OCI-LY1 (cell line): ENCODE data around the gene SEPTIN10.

Experiments used
- H2AFZ ChIP-seq: fragments of 200-600 bp; sonication (generic), shearing (Covaris generic); 2 replicates; pipeline ENCODE4 v1.6.0; 2014; ENCODE audit warnings: antibody characterized with exemption, mild to moderate bottlenecking, low read length
- H3F3A ChIP-seq: fragments of 200-600 bp; sonication (generic), shearing (Covaris generic); 2 replicates; pipeline ENCODE4 v1.6.0; 2014; ENCODE audit warnings: mild to moderate bottlenecking, antibody characterized with exemption, low read length, moderate library complexity; ENCODE audit not compliant: insufficient read depth
- H3K27ac ChIP-seq: fragments of 200-600 bp; sonication (generic); 2 replicates; pipeline ENCODE4 v1.5.1; 2014; ENCODE audit warnings: low read length, mixed run types, mild to moderate bottlenecking, low read depth; ENCODE audit not compliant: poor library complexity, severe bottlenecking
- H3K27me3 ChIP-seq: fragments of 200-600 bp; sonication (generic); 2 replicates; pipeline ENCODE4 v1.6.0; 2014; ENCODE audit warnings: antibody characterized with exemption, mild to moderate bottlenecking, low read length, moderate library complexity; ENCODE audit not compliant: insufficient read depth
- H3K36me3 ChIP-seq: fragments of 200-600 bp; sonication (generic); 2 replicates; pipeline ENCODE4 v1.6.1; 2014; ENCODE audit warnings: mild to moderate bottlenecking, antibody characterized with exemption, low read length, moderate library complexity, mixed read lengths; ENCODE audit not compliant: insufficient read depth
- H3K4me1 ChIP-seq: fragments of 200-600 bp; sonication (generic); 2 replicates; pipeline ENCODE4 v1.5.1; 2014; ENCODE audit warnings: mild to moderate bottlenecking, low read length, moderate library complexity; ENCODE audit not compliant: insufficient read depth, severe bottlenecking
- H3K4me2 ChIP-seq: fragments of 200-600 bp; sonication (generic), shearing (Covaris generic); 2 replicates; pipeline ENCODE4 v1.6.1; 2014; ENCODE audit warnings: low read length
- H3K4me3 ChIP-seq: fragments of 200-600 bp; sonication (generic); 2 replicates; pipeline ENCODE4 v1.5.1; 2014; ENCODE audit warnings: low read length, low read depth, mild to moderate bottlenecking, mixed read lengths; ENCODE audit not compliant: poor library complexity, severe bottlenecking
- H3K79me2 ChIP-seq: fragments of 200-600 bp; shearing (Covaris generic); 2 replicates; pipeline ENCODE4 v1.6.1; 2016; ENCODE audit warnings: mixed run types, low read length, mixed read lengths; ENCODE audit not compliant: insufficient read depth
- H3K9ac ChIP-seq: fragments of 200-600 bp; sonication (generic), shearing (Covaris generic); 2 replicates; pipeline ENCODE4 v1.6.1; 2014; ENCODE audit warnings: mild to moderate bottlenecking, low read length, mixed read lengths
- H3K9me2 ChIP-seq: fragments of 200-600 bp; sonication (generic), shearing (Covaris generic); 2 replicates; pipeline ENCODE4 v1.6.1; 2014; ENCODE audit warnings: low read depth, mild to moderate bottlenecking, low read length, mixed read lengths
- H3K9me3 ChIP-seq: fragments of 200-600 bp; shearing (Covaris generic); 2 replicates; pipeline ENCODE4 v1.6.1; 2014; ENCODE audit warnings: low read length, mixed read lengths
- H4K20me1 ChIP-seq: fragments of 200-600 bp; sonication (generic), shearing (Covaris generic); 2 replicates; pipeline ENCODE4 v1.6.0; 2016; ENCODE audit warnings: mild to moderate bottlenecking, low read length; ENCODE audit not compliant: insufficient read depth
- EZH2 ChIP-seq: fragments of 200-600 bp; sonication (generic), shearing (Covaris generic); IDR thresholded peaks from 2 replicates; pipeline ENCODE4 v1.8.0; 2017; ENCODE audit warnings: borderline replicate concordance, mixed run types, mild to moderate bottlenecking, antibody characterized with exemption, low read length, moderate library complexity, mixed read lengths
- TF ChIP-seq, protein P1 (sequence below): fragments of 200-600 bp; sonication (generic), shearing (Covaris generic); IDR thresholded peaks from 2 replicates; pipeline ENCODE4 v1.5.1; 2017; ENCODE audit warnings: mild to moderate bottlenecking, antibody characterized with exemption, low read length, moderate library complexity, mixed read lengths

SEPTIN10 gene

DNA sequence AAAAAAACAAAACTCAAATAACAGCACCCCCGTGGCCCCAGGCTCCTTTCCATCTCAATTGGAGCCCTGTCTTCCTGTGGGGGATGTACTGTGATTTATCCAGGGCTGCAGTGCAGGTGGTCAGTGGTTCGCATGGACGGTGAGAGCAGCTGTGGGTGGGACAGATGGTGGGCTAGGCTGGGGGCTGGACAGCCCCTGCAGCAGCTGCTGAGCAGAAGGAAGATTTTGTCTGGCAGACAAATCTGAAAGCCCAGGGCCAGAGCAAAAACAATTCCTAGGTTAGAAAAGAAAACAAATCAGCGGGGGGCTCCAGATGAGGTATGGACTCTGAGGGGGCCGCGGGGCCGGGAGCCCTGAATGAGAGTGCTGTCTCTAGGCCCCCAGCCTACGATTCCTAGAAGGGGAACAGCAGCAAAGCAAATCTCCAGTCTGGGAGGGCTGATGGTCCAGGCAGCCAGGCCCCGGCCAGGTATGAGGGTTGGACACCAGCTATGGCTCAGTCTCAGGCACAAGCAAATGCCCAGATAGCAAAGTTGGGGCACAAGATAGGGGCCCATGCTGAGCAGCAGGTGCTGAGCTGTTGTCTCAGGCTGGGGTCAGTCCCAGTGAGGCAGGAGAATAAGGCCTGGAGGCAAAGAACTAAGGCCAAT lies 45.8 kb upstream of the SEPTIN10 start:
- Histone ChIP-seq H3K4me1 (no peaks in the 10 kb centered on the region), H3K36me3 (no peaks in the 10 kb centered on the region), H3K4me3 (no peak overlapping the region), H2AFZ (no peak overlapping the region), H3K27me3 (no peaks in the 10 kb centered on the region), H3K4me2 (no peak overlapping the region), H3K79me2 (no peaks in the 10 kb centered on the region), H4K20me1 (no peaks in the 10 kb centered on the region), H3F3A (no peaks in the 10 kb centered on the region), H3K9me3 (no peaks in the 10 kb centered on the region), H3K9ac (no peak overlapping the region), H3K27ac (no peak overlapping the region), H3K9me2 (no peaks in the 10 kb centered on the region)
- TF ChIP-seq EZH2: no peak
- TF ChIP-seq, protein P1, sequence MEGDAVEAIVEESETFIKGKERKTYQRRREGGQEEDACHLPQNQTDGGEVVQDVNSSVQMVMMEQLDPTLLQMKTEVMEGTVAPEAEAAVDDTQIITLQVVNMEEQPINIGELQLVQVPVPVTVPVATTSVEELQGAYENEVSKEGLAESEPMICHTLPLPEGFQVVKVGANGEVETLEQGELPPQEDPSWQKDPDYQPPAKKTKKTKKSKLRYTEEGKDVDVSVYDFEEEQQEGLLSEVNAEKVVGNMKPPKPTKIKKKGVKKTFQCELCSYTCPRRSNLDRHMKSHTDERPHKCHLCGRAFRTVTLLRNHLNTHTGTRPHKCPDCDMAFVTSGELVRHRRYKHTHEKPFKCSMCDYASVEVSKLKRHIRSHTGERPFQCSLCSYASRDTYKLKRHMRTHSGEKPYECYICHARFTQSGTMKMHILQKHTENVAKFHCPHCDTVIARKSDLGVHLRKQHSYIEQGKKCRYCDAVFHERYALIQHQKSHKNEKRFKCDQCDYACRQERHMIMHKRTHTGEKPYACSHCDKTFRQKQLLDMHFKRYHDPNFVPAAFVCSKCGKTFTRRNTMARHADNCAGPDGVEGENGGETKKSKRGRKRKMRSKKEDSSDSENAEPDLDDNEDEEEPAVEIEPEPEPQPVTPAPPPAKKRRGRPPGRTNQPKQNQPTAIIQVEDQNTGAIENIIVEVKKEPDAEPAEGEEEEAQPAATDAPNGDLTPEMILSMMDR: no peak

DNA sequence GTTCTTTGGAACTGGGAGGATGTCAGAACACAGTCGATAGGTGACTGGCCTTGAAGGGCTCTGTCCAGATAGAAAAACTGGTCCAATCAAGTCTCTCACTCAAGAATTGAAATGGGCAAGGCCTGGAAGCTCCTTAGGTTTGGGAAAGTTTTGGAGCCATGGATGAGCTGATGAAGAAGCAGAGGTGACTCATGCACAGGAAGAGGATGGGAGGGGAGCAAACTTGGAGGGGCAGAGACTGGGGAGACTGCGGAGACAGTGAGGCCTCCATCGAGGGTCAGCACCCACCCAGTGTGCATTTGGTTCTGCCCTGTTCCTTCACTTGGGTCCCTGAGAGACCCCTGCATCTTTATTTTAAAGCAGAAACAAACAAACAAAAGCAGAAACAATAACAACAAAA lies 41.5 kb upstream of the SEPTIN10 start:
- Histone ChIP-seq H3K79me2 (no peaks in the 10 kb centered on the region), H3K9me3 (no peaks in the 10 kb centered on the region), H3K9ac (no peak overlapping the region), H2AFZ (no peak overlapping the region), H3K27me3 (no peaks in the 10 kb centered on the region), H4K20me1 (no peaks in the 10 kb centered on the region), H3K4me2 (no peak overlapping the region), H3K27ac (no peak overlapping the region), H3K36me3 (no peaks in the 10 kb centered on the region), H3F3A (no peaks in the 10 kb centered on the region), H3K9me2 (no peaks in the 10 kb centered on the region), H3K4me1 (no peaks in the 10 kb centered on the region), H3K4me3 (no peak overlapping the region)
- TF ChIP-seq EZH2: no peak
- TF ChIP-seq, protein P1: no peak

DNA sequence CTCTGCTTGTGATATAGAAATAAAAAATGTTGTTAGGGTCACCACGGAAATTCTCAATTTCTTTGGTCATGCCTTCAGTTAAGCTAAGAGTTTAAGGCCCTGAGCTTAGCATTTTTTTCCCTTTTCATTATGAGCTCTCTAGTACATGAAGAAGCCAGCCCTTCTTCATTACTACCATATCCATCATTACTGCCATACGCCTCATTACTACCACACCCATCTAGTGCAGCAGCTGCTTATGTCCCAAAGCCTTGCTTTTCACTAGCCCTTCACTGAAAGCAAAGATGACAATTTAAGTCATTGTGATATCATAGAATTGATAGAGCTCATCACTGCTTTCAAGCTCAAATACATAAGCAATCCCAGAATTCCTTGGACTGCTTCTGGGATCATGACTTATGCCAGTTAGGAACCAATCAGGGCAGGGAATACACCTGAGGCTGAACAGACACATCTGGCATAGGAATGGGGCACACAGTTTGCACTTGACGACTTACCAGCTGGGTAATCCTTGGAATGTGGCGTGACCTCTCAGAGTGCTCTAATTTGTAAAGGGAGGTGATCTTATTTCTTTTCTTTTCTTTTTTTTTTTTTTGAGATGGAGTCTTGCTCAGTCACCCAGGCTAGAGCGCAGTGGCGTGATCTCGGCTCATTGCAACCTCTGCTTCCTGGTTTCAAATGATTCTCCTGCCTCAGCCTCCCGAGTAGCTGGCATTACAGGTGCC lies 40.7 kb upstream of the SEPTIN10 start:
- H4K20me1 ChIP-seq: no peaks in the 10 kb centered on the region
- no peak overlapping the region for H2AFZ ChIP-seq
- H3K27ac ChIP-seq: no peak overlapping the region
- H3K9ac ChIP-seq: no peak overlapping the region
- no peaks in the 10 kb centered on the region for H3K27me3 ChIP-seq
- H3K9me2 ChIP-seq: no peaks in the 10 kb centered on the region
- no peaks in the 10 kb centered on the region for H3K36me3 ChIP-seq
- H3K4me2 ChIP-seq: no peak overlapping the region
- no peaks in the 10 kb centered on the region for H3K9me3 ChIP-seq
- H3F3A ChIP-seq: no peaks in the 10 kb centered on the region
- H3K4me3 ChIP-seq: no peak overlapping the region
- no peaks in the 10 kb centered on the region for H3K79me2 ChIP-seq
- TF ChIP-seq EZH2: no peak
- TF ChIP-seq, protein P1: no peak
- no peaks in the 10 kb centered on the region for H3K4me1 ChIP-seq
